ENCODE measurements around the gene NGEF. TPM values are rescaled to one million over a fixed set of nuclear protein-coding genes. Genes with fewer than 3 reads are reported as not detected.
A peak's percentile ranks its signal among the peaks of the same experiment; 100 is the strongest.

The NGEF gene
- total and polyA plus RNA-seq, 7 donors = 0.28 to 13.9 (median 10.8) TPM; not detected in 2

DNA sequence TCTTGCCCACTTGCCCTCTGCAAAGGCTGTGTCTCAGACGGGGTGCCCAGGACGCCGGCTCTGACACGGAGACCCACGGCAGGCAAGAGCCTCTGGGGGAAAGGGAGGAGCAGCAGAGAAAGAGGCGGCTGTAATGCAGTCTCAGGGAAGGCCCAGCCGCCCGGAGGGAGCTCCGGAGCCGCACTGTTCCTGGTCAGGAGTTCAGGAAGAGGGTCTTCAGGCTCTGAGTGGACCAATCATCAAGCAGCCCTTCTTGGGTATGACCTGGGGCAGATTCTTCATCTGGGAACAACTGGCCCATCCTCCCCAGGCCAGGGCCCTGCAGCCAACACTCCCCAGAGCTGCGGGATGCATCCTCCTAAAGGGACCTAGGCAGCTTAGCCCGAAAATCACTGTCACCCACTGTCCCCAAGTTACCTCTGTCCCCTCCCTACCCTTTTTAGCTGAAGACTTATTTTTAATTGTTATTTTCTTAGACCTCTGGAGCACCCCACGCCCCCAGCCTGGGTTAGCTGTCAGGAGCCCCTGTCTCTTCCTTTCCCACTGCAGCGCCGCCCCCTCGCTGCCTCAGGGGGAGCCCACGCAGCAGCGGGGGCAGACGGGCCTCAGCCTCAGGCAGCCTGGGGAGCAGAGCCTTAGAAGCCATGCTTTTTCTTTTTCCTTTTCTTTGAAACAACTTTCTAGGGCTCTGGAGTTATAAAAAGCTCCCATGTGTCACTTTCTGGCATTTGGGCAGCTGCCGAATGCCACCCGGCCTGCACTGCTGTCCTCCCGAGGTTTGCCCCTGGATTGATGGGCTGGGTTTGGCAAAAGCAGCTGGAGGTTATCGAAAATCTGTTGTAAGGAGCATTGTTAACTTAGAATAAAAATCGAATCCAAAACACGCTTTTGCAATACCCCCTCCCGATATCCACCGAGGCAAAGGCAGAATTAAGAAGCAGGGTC, 18.8 kb upstream of the NGEF start:
- intact Hi-C loops (cut with DNase I) = no loop called here
- peak; percentile 27 for DNase-seq
- H3K27me3 ChIP-seq = no peaks in the 10 kb centered on the region
- TF ChIP-seq EP300 (IDR thresholded peaks at IDR 0.05) = no peak
- no peaks in the 10 kb centered on the region for H3K36me3 ChIP-seq
- WGBS, 2 donors = 91 to 92% methylated on average over 27 of the region's 27 CpGs
- H3K27ac ChIP-seq = no peak overlapping the region
- no peaks in the 10 kb centered on the region for H3K4me1 ChIP-seq
- H3K4me3 ChIP-seq = no peak overlapping the region
- H3K9me3 ChIP-seq = no peaks in the 10 kb centered on the region

DNA sequence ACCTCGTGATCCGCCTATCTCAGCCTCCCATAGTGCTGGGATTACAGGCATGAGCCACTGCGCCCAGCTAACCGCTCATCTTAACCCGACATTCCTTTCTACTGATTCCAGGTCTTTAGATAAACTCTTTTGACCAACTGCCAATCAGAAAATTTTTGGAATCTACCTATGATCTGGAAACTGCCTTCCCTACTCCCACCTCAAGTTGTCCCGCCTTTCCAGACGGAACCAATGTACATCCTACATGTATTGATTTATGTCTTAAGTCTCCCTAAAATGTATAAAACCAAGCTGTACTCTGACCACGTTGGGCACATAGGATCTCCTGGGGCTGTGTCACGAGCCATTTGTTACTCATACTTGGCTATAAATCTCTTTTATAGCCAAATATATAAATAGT, 16.3 kb upstream of the NGEF start:
- H3K4me1 ChIP-seq = no peaks in the 10 kb centered on the region
- no peak overlapping the region for H3K4me3 ChIP-seq
- TF ChIP-seq, protein P1, sequence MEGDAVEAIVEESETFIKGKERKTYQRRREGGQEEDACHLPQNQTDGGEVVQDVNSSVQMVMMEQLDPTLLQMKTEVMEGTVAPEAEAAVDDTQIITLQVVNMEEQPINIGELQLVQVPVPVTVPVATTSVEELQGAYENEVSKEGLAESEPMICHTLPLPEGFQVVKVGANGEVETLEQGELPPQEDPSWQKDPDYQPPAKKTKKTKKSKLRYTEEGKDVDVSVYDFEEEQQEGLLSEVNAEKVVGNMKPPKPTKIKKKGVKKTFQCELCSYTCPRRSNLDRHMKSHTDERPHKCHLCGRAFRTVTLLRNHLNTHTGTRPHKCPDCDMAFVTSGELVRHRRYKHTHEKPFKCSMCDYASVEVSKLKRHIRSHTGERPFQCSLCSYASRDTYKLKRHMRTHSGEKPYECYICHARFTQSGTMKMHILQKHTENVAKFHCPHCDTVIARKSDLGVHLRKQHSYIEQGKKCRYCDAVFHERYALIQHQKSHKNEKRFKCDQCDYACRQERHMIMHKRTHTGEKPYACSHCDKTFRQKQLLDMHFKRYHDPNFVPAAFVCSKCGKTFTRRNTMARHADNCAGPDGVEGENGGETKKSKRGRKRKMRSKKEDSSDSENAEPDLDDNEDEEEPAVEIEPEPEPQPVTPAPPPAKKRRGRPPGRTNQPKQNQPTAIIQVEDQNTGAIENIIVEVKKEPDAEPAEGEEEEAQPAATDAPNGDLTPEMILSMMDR (IDR thresholded peaks at IDR 0.05) = no peak
- no peak for TF ChIP-seq POLR2AphosphoS5 (IDR thresholded peaks at IDR 0.05)
- no peak for TF ChIP-seq EP300 (IDR thresholded peaks at IDR 0.05)
- no peak for TF ChIP-seq POLR2A (IDR thresholded peaks at IDR 0.05)
- H3K36me3 ChIP-seq = no peaks in the 10 kb centered on the region
- H3K9me3 ChIP-seq = no peaks in the 10 kb centered on the region
- H3K27ac ChIP-seq = no peak overlapping the region
- 74 to 88% methylated on average over 9 of the region's 9 CpGs for WGBS, 2 donors
- no peaks in the 10 kb centered on the region for H3K27me3 ChIP-seq
- DNase-seq = no peak
- intact Hi-C loops (cut with DNase I) = no loop called here

DNA sequence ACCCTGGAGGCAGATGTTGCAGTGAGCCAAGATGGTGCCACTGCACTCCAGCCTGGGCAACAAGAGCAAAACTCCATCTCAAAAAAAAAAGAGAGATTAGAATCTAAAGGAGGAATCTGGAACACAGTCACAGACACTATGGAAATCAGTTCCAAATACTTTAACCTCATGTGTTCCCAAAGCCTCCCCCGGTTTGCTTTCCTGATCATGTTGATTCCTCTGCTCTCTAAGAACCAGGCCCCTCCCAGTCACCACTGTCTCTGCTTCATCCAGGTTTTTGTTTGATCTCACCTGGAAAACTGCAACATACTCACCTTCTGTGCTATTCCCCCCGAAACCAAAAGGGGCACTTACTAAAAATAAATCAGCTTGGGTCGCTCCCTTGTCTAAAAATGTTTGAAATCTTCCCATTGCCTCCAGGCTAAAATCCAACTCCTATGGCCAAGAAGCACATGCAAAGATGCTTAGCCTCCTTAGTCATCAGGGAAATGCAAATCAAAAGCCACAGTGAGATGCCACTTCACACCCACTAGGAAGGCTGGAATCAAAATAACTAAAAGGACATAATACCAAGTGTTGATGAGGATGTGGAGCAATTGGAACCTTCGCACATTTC, 13.2 kb upstream of the NGEF start:
- 86 to 93% methylated on average over 4 of the region's 4 CpGs for WGBS, 2 donors
- no peak overlapping the region for H3K27ac ChIP-seq
- H3K27me3 ChIP-seq = no peaks in the 10 kb centered on the region
- no peaks in the 10 kb centered on the region for H3K36me3 ChIP-seq
- TF ChIP-seq, protein P1 (IDR thresholded peaks at IDR 0.05) = no peak
- TF ChIP-seq EP300 (IDR thresholded peaks at IDR 0.05) (no peak), POLR2AphosphoS5 (IDR thresholded peaks at IDR 0.05) (no peak), POLR2A (IDR thresholded peaks at IDR 0.05) (no peak)
- H3K4me3 ChIP-seq = no peak overlapping the region
- intact Hi-C loops (cut with DNase I) = no loop called here
- H3K4me1 ChIP-seq = no peaks in the 10 kb centered on the region
- DNase-seq = no peak
- H3K9me3 ChIP-seq = no peaks in the 10 kb centered on the region

DNA sequence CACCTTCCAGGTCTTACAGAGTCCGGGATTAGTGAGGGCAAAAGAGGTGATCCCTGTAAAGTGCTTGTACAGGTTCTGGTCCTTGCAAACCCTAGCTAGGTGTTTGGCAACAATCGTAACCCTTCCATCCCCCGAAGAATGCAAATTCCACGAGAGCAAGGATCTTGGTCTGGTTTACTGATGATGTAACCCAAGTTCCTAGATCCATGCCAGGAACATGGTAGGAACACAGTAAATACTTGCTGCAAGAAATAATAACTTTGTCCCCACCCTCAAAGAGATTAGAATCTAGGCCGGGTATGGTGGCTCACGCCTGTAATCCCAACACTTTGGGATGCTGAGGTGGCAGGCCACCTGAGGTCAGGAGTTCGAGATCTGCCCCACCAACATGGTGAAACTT, 12.7 kb upstream of the NGEF start:
- Histone ChIP-seq H3K4me3 (no peak overlapping the region), H3K4me1 (no peaks in the 10 kb centered on the region), H3K27me3 (no peaks in the 10 kb centered on the region), H3K27ac (no peak overlapping the region), H3K36me3 (no peaks in the 10 kb centered on the region), H3K9me3 (no peaks in the 10 kb centered on the region)
- intact Hi-C loops (cut with DNase I) = no loop called here
- no peak for DNase-seq
- TF ChIP-seq POLR2AphosphoS5 (IDR thresholded peaks at IDR 0.05) (no peak), EP300 (IDR thresholded peaks at IDR 0.05) (no peak), POLR2A (IDR thresholded peaks at IDR 0.05) (no peak)
- TF ChIP-seq, protein P1 (IDR thresholded peaks at IDR 0.05) = no peak
- 88 to 90% methylated on average over 7 of the region's 7 CpGs for WGBS, 2 donors

DNA sequence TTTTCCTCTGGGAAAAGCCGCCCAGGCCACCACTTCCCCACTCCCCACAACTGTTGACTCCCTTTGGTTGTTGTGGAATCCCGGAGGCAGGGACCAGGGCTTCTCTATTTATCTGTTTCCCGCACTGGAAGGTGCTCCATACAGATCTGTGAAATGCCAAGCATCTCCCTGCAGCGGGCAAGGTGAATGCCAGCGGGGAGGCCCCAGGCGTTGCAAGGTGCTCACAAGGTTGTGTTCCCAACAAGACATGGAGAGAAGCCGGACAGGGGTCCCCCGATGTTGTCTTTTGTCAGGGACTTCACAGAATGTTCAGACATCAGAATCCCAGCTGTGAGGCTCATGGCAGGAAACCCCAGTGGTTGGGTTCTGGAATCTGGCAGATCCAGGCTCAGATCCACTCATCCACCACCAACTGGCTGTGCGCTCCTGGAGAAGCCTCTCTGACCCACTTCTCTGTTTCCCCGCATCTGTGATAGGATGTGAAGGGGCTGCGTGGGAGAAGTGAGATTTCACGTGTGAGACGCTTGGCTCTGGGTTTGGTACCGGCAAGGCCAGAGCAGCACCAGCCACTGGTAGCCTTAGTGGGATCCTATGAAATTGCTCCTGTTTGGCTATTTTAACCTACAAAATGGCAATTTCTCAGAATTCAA, 10.8 kb upstream of the NGEF start:
- Histone ChIP-seq H3K4me3 (no peak overlapping the region), H3K4me1 (no peaks in the 10 kb centered on the region), H3K27ac (no peak overlapping the region), H3K27me3 (no peaks in the 10 kb centered on the region), H3K9me3 (no peaks in the 10 kb centered on the region), H3K36me3 (no peaks in the 10 kb centered on the region)
- intact Hi-C loops (cut with DNase I) = no loop called here
- DNase-seq = no peak
- no peak for TF ChIP-seq POLR2AphosphoS5 (IDR thresholded peaks at IDR 0.05)
- no peak for TF ChIP-seq POLR2A (IDR thresholded peaks at IDR 0.05)
- TF ChIP-seq EP300 (IDR thresholded peaks at IDR 0.05) = no peak
- TF ChIP-seq, protein P1 (IDR thresholded peaks at IDR 0.05) = no peak
- WGBS, 2 donors = 94 to 95% methylated on average over 14 of the region's 14 CpGs
